GM21529 (cell line): ENCODE results near the gene NOCT.
"Not testable (repeated sequence)": the region's sequence is repeated elsewhere in the genome, so short reads cannot be mapped to it uniquely, and the experiment has no call there.

Source experiments
- ATAC-seq: cut with Tn5 transposase; IDR thresholded peaks from one replicate; pipeline ENCODE4 v1.9.1; 2021; ENCODE audit not compliant: unreplicated experiment

NOCT gene

GRCh38 chr4:139044291-139044690, 28.7 kb downstream of the NOCT start:
- ATAC-seq: no peak

- ATAC-seq: no peak
Observed at GRCh38 chr4:139048026-139048425, 32.4 kb downstream of the NOCT start.

GRCh38 chr4:139050446-139050845, 34.9 kb downstream of the NOCT start:
- no peak for ATAC-seq

GRCh38 chr4:139053909-139054308, 38.3 kb downstream of the NOCT start:
- no peak for ATAC-seq

DNA sequence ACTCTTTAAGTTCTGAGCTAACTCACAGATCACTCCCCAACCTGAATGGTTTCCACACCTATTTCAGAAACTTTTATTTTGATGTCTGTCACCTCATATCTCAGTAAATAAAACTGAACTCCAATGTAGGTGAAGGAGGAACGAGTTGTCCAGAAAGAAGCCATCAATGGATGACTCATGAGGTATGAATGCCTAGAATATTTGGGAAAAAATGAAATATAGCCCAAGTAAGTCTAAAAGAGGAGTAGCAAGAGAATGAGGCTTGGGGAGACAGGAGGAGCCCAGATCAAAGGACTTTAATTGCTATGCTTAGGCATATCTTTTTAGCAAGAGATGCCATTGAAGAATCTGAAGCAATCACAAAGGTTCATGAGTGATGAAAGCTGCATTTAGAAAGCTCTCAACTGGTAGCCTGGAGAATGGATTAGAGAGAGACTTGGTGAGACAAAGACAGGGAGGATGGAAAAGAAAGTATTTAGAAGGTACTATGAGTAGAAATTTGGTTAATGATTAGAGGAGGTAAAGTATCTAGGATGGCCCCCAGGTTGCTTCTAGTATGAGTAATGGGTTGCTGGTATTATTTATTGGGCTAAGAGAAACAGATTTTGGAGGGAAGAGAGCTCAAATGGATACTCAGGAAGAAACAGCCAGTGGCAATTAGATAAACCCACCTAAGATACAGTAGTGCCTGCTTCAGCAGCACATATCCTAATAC, 39.4 kb downstream of the NOCT start:
- no peak for ATAC-seq

DNA sequence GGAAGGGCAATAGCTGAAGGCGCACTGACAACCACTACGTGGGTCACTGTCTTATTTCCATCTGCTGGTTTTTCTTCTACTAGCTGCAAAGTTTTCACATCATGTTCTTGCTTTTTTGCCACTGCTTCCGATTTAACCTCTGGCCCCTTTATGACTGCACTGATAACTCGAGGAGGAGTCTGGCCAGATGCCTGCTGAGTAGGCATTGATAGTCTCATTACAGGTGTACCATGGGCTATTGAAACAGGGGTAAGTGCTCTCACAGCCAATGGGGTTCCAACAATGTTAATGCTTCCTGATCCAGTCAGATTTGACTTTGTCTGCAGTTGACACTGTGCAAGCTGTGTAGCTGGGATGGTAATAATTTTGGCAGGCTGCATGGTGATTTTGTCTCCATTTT, 43.4 kb downstream of the NOCT start:
- not testable (repeated sequence) for ATAC-seq

DNA sequence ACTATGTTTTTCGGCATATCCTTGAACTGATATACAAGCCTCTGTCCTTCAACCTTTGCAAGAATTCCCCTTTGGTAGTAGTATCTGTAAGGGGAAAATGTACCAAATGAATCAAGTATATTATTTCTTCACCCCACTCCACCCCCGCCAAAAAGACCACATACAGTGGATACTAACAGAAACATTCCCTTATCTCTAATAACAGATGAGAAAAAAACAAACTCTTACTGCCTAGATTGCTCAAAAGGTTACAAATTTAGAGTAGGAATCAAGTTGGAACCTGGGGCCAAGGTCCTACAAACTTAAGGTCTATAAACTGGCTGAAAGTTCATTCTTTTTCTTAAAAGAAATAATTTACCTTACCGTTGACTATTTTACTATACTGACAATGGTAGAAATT, 45.0 kb downstream of the NOCT start:
- ATAC-seq: no peak

GRCh38 chr4:139076016-139076744, 60.6 kb downstream of the NOCT start:
- no peak for ATAC-seq

DNA sequence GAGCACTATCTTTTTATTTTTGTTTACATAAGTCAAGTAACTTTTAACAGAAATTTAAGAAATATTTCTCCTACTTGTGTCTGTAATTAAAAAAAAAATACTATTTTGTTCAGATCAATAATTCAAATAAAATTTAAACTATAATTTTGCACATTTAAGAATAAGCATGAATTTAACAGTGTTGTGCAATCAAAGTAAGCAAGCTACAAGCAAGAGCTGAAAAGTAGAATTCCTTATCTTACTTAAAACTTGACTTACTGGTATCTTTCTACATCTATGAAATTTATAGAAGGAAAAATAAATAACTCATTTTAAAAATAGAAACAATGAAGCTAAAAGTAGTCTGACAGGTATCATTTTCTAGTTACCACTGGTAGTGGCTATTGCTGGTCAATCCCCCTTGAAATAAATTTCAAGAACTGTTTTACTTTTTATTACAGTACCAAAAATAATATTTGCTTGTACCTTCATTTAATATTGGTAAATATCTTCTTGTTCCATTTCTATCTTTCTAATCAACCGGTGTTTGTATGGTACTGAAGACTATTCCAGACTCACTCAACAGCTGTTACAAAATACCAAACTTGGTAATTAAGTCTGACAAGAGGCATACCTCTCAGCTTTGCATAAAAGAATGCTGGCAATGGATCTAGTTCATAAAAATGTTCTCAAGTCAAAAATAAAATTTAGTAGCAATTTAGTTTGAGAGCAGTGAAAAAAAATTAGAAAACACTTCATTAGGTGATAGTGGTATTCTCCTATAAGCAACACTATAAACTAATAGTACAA, 62.2 kb downstream of the NOCT start:
- no peak for ATAC-seq

- no peak for ATAC-seq
Observed at GRCh38 chr4:139078926-139079325, 63.3 kb downstream of the NOCT start.

DNA sequence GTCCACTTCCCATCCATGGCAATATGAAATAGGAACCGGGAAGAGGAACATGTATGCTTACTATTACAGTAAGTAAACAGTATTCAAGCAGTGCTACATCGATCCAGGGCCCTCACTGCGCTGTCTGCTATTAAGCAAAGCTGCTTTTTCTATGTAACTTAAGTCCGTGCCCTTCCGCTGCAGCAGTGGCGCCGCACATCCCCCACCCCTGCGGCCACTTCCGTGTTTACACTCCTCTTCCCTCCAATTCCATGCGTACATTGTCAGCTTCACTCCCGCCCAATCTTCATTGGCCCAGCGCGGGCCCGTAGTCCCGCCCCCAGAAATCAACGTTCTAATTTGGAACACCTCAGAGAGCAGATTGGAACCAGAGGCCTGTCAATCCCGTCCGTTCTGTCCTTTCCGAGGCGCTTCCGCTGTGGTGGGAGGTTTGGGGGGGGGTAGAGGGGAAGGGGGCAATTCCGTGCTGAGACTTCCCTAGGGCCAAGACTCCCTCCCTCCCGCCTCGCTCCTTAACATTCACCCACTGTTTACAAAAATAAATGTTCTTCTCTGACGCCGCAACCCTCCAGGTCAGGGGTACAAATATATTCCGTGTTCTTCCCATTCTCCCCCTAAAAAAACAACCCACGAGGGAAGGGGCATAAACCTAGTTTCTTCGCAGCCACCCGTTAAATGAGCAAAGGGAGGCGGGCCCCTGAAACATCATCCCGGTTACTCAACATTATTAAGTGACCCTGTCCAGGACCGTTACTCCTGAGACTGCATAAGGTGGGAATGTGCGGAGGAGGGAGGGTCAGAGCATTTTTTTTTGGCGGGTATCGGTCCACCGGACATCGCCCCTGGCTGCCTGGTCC, 67.4 kb downstream of the NOCT start:
- peak; percentile 82 for ATAC-seq

DNA sequence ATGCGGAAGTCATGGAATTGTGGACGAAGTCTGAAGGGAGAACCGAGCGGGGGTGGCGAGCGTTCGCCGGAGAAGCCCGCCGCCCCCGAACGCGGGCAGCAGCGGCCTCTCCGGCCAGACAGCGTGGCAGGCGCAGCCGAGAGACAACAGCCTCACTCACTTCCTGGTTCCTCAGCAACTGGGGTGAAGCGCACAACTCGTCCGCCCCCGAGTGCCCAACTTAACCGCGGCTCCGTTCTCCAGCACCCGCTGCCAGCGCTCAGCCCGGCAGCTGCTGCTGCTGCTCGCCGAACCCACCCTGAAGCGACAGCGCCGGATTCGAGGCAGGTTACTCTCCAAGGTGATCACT, 68.0 kb downstream of the NOCT start:
- peak; percentile 33 for ATAC-seq

- ATAC-seq: peak; percentile 61
Observed at GRCh38 chr4:139083956-139084803, 68.6 kb downstream of the NOCT start.

DNA sequence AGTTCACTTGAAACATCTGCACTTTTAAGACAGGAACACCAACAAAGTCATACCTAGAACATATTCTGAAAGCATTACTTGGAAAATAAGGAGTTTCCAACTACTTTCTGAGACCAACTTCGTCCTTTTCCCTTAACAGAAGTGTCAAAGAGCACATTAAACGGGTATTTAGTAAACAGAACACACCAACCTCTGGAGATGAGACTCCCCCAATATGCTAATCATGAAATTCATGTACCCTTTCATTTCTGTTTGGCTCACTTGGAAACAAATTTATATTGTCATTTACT, 69.2 kb downstream of the NOCT start:
- ATAC-seq: no peak

- no peak for ATAC-seq
Observed at GRCh38 chr4:139085141-139085540, 69.6 kb downstream of the NOCT start.

GRCh38 chr4:139092271-139092670, 76.7 kb downstream of the NOCT start:
- no peak for ATAC-seq
